GM18507 (cell line): ENCODE measurements around the gene KCNAB2.
A peak's percentile ranks its signal among the peaks of the same experiment; 100 is the strongest.

Experiments
- DNase-seq: peaks from one replicate; pipeline ENCODE4 v3.0.0; 2011; ENCODE audit warnings: low read depth; ENCODE audit not compliant: insufficient read length; ENCODE audit errors: extremely low spot score
- FAIRE-seq: peaks from 2 replicates; lab custom pipeline; 2011; peaks lifted over from hg19 to GRCh38; lab: Jason Lieb, UNC

KCNAB2 gene

DNA sequence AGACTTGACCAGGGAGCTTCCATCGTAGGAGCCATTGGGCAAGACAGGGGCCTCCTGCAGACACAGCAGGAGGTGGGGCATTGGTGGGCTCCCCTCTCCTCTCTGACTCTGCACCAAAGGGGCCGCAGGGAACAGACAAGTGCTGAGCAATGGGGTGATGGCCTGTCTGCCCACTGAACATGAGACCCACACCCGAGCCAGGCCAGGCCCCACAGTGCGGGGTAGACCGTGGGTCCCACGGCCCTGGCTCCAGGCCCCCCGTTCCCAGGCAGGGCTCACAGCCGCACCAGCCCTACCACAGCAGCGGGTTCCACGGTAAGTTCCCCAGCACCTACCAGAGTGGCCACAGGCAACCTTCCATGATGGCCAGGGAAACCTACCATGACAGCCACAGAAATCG, 88.5 kb downstream of the KCNAB2 start:
- no peak for FAIRE-seq

DNA sequence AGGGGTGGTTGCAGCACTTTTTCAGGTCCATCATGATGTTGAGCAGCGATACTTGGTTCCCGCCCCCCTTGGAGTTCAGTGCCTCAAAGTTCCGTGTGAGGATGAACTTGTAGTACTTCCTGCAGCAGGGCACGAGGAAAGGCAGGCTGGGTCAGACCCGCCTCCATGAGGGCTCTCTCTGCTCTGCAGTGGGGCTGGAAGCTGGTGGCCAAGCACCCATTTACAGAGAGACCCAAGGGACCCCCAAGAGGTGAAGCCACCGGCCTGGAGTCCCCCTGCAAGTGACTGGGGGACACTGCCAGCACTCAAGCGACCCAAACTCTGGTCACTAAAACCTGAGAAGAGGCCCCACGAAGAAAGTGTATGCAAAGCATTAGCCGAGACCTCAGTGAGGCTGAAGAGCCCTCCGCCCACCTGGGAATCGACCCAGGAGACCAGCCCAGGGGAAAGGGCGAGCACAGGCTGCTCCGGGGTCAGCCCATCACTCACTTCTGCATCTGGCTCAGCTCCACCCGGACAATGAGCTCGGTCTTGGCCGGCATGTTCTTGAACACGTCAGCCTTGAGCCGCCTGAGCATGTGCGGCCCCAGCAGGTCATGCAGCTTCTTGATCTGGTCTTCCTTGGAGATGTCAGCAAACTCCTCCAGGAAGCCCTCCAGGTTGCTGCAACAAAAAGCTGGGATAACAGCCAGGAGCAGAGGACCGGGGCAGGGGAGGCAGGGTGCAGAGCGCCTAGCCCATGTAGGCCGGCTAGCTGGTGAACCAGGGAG, 89.2 kb downstream of the KCNAB2 start:
- DNase-seq, result no peak
- FAIRE-seq, result no peak

More for the DNA sequence above, 88.5 kb downstream of the KCNAB2 start:
- DNase-seq, result no peak

DNA sequence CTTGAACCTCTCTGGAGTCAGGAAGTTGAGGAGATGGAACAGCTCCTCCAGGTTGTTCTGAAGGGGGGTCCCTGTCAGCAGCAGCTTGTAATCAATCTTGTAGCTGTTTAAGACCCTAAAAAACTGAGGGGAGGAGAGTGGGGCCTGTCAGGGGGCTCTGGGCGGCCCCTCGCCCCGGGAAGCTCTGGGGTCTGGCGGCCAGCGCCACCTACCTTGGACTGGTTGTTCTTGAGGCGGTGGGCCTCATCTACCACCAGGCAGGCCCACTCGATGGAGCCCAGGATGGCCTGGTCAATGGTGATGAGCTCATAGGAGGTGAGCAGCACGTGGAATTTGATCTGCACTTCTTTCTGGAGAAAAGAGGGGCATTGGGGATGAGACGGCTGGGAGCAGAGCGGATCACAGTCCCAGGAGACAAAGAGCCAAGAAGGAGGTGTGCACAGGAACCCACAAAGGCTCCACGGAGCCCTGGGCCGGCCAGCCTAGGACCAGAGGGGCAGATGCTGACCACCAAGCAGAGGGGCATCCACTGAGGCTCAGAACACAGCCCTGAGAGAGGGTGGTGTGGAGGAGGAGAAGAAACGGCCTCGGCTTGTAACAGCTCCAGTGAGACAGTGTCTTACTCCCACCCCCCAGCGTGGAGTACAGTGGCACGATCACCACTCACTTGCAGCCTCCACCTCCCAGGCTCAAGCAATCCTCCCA, 91.0 kb downstream of the KCNAB2 start:
- FAIRE-seq, result no peak
- no peak for DNase-seq

DNA sequence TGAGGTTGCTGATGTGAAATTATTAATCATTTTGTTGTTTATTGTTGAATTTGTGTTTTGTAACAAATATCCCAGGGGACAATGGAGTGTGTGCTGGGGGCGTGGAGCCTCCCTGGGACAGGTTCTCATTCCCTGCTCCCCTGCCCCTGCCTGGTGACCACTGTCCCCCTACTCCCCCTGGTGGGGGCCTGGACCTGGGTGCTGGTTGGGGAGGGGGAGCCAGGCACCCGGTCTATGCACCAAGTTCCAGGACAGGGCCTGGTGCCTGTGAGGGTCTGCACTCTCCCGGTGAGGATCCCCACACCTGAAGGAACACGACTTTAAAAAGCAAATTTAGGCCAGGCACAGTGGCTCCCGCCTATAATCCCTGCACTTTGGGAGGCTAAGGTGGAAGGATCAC, 92.1 kb downstream of the KCNAB2 start:
- FAIRE-seq (no peak), DNase-seq (no peak)

DNA sequence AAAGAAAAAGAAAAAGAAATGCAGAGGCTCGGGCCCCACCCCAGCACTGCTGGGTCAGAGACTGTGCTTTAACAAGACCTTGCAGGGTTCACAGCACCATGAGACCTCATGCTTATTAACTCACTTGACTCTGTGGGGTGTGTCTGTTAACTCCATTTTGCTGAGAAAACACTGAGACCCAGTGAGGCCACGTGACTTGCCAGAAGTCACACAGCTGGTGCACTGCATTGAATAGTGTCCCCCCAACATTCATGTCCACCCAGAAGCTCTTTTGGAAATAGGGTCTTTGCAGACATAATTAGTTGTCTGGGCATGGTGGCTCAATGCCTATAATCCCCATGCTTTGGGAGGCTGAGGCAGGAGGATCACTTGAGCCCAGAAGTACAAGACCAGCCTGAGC, 94.7 kb downstream of the KCNAB2 start:
- DNase-seq (no peak), FAIRE-seq (no peak)

DNA sequence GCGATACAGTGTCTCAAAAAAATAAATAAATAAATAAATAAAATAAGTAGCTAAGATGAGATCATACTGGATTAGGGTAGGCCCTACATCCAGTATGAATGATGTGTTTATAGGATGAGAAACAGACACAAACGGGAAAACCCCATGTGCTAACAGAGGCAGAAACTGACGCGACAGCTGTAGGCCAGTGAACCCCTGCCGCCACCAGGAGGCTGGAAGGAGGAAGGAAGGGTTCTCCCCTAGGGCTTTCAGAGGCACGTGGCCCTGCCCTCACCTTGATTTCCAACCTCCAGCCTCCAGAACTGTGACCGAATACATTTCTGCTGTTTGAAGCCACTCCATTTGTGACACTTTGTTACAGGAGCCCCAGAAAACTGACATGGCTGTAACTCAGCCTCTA, 95.9 kb downstream of the KCNAB2 start:
- FAIRE-seq, result no peak
- DNase-seq, result no peak

DNA sequence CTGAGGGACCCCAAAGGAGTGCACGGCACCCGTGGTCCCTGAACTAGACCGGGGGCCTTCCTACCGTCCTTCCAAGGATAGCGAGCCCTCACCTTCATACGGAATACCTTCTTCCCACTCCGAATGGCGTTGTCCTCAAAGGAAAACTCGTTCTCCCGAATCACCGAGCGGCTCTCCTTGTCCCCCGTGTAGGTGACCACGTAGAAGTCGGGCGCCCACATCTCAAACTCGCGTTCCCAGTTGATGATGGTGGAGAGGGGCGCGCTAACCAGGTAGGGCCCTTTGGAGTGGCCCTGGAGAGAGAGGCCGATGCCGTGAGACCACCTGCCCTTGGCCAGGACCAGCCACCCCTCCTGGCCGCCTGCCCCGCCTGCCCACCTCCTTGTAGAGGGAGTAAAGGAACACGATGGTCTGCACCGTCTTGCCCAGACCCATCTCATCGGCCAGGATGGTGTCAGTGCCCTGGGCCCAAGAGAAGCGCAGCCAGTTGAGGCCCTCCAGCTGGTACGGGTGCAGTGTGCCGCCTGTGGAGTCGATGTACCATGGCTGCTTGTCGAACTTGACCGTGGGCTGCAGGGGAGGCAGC, 96.4 kb downstream of the KCNAB2 start:
- no peak for FAIRE-seq
- DNase-seq, result no peak

DNA sequence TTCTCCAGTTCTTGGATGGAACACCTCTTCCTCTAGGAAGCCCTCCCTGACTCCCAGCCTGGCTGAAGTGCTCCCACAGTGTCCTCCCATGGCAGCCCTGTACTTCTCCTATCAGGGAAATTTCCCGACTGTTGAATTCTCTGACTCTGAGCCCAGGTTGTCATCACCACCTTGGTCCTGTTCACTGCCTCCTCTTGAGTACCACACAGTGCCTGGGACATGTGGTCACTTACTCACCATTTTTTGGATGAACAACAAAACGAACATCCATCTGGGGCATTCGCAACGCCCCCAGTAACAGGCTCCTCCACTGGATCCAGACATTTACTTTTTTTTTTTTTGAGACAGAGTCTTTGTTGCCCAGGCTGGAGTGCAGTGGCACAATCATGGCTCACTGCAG, 97.0 kb downstream of the KCNAB2 start:
- DNase-seq, result no peak
- no peak for FAIRE-seq

DNA sequence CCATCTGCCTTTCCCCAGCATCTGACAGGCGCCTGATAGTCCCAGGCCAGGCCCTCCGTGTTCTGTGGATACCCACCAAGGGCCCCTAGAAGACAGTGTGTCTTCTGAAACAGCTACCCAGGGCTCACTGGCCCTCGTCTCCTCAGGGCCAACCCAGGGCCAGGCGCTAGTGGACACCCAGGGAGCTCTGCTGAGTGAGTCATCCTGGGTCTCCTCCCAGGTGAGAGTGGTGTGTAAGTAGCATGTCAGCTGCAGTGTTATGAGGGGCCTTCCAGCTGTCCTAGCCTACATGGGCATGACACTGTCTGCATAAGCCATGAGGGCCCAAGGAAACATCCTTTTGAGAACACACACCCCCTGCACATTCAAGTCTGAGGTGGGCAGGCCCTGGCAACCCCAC, 97.7 kb downstream of the KCNAB2 start:
- FAIRE-seq (no peak), DNase-seq (no peak)

DNA sequence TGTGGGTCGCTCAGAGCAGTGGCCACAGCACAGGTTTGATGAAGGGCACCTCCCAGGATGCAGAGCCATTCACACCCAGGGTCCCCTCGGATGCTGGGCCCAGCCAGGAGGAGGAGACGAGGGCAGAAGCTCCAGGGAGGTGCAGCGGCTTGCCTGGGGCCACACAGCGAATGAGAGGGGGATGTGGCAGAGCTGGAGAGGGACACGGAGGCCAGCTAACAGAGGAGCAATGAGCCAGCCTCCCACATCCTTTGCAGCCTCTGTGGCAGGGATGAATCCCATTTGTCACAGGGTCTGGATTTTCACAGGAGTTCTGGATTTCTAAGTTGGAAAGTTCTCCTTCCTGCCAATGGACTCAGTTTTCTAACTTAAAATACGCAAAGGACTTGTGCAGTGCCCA, 98.5 kb downstream of the KCNAB2 start:
- FAIRE-seq (no peak), DNase-seq (no peak)

DNA sequence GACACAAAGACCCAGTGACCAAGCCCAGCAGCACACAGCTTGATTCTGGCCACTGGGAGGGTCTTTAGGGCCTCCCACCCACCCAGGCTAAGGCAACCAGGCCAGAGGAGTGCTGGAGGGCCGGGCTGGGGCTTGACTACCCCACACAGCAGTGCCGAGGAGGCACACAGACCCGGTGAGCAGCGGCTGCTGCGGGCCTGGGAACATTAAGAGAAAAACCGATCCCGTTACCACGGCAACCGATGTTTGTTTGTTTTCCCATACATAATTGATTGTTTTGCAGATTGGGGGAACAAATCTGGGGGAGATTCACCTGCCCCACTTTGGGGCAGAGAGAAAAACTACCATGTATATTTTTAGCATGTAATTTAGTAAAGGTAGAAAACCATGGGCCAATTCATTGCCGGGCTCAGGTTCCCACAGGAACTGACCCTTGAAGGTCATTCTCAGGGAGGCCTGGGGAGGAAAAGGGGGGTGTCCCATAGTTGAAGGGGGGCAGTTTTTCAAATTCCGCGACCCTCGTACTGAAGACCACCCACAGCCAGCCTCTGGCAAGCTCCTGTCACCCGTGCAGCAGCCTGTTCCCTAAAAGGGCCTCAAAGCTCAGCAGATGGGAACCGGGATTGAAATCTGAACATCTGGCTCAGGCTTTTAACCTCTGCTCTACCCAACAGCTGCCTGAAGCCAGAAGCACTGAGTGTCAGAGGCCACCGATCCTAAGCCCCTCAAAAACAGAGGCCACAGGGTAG, 99.1 kb downstream of the KCNAB2 start:
- no peak for FAIRE-seq
- no peak for DNase-seq

DNA sequence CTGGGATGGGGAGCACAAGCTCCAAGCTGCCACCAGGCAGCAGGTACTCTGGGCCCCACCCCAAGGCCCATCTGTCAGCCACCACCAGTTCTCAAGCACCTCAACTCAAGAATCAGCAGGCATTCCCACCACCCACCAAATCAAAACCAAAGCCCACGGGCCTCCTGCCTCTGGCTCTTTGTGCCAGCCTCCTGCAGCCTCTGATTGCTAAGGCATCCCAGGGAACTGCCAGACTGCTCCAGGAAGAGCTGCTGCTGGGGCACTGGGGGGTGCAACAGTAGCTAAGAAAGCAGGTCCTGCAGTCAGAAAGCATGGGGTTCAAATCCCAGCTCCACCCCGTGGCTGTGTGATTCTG, 99.7 kb downstream of the KCNAB2 start:
- DNase-seq, result no peak
- FAIRE-seq, result no peak

DNA sequence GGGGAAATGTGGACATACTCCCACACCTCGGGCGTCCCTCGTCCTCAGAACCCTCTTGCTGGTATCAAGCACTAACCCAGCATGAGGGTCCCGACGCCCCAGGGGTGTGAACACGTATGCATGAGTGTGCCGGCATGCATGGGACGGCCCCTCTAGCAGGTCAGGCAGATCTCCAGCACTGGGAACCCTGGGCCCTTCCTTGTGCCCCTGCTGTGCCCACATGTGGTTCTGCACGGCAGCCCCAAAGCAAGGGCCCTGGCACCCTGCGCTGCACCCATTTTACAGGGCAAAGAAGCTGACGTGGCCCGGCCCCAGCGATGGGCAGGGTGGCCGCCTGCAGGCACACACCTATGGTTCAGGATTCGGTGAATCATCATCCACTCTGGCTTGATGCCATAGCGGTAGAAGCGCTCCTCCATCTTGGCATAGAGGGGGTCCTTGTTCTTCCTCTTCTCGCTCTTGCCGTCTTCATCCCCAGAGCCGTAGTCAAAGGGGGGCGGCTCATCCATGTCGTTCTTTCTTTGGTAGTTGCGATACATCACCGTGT, 100.2 kb downstream of the KCNAB2 start:
- FAIRE-seq, result no peak

DNA sequence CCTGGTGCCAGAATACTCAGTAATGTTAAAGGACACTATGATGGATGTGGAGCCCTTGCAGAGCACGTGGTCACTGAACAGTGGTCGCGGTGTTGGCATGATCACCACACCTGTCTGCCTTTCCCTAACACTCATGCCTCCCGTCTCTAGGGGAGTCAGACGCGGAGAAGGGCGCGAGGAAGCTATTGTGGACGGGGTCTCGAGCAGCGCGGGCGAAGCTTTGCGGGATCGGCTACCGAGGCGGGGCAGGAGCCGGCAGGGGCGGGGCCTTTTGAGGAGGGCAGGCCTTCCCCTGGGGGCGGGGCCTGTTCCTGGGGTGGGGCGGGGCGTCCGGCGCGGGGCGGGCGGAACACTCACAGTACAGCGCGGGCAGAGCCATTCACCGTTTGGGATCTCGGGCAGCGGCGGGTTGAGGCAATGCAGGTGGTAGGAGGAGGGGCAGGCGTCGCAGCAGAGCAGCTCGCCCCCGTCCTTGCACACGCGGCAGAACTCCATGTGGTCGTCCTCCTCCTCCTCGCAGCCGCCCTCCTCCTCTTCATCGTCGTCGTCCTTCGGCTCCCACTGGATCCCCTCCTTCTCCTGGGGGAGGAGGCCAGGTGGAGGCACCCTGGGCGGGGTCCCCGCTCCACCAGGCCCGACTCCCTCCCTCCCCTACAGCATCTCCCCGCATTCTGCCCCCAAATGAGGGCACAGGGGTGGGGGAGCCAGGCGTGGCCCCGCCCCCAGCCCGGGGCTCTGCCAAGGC, 103.0 kb downstream of the KCNAB2 start:
- peak; percentile 65 for DNase-seq
- FAIRE-seq, result no peak

More for the DNA sequence above, 100.2 kb downstream of the KCNAB2 start:
- DNase-seq, result no peak

DNA sequence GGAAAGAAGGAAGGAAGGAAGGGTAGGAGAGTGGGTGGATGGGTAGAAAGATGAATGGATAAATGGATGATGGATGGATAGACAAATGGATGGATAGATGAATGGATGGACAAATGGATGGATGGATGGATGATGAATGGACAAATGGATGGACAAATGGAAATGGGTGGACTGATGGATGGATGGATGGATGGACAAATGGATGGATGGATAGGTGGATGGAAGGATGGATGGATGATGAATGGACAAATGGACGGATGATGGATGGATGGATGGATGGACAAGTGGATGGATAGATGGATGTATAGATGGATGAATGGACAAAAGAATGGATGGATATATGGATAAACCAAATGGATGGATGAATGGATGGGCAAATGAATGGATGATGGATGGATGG, 103.9 kb downstream of the KCNAB2 start:
- DNase-seq (no peak), FAIRE-seq (no peak)

DNA sequence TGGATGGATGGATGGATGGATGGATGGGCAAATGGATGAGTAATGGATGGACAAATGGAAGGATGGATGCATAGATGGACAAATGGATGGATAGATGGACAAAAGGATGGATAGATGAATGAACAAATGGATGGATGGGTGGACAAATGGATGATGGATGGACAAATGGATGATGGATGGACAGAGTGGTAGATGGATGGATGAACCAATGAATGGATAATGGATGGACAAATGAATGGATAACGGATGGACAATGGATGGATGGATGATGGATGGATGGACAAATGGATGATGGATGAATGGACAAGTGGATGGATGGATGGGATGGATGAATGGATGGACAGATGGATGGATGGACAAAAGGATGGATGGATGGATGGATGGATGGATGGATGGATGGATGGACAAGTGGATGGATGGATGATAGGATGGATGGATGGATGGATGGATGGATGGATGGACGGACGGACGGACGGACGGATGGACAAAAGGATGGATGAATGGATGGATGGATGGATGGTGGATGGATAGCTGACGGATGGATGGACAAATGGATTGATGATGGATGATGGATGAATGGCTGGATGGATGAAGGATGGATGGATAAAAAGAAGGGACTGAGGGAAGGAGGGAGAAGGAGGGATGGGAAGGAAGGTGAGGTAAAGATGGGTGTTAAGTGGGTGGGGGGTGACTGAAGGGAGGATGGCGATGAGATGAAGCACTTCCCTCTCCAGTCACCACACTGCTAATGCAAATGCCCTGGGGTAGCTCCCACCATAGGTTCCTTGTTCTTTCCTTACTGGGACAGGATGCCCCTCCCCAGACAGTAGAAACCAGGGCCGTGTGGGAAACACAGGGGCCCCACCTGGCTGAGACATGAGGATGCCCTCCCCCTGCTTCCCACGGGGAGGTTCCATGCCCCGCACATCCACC, 104.6 kb downstream of the KCNAB2 start:
- FAIRE-seq, result no peak
- no peak for DNase-seq
